H9 (cell line): ENCODE results near the gene XPNPEP2. TPM values are rescaled to one million over a fixed set of nuclear protein-coding genes. Genes with fewer than 3 reads are reported as not detected.

Experiments used
- DNase-seq: peaks from one replicate; pipeline ENCODE4 v3.0.0-alpha.2; 2017
- H2AFZ ChIP-seq: one replicate; pipeline ENCODE4 v1.6.1; 2013; ENCODE audit warnings: mild to moderate bottlenecking, low read length, control low read depth, moderate library complexity
- H2AK5ac ChIP-seq: 2 replicates; pipeline ENCODE4 v1.6.1; 2013; ENCODE audit warnings: low read length, control low read depth, mixed read lengths; ENCODE audit not compliant: insufficient read length
- H2BK120ac ChIP-seq: one replicate; pipeline ENCODE4 v1.6.1; 2013; ENCODE audit warnings: low read depth, mild to moderate bottlenecking, low read length, control low read depth, inconsistent platforms; ENCODE audit not compliant: poor library complexity, severe bottlenecking
- H2BK12ac ChIP-seq: 2 replicates; pipeline ENCODE4 v1.6.1; 2013; ENCODE audit warnings: low read length, control low read depth, mixed read lengths, low read depth; ENCODE audit not compliant: insufficient read length
- H2BK15ac ChIP-seq: 2 replicates; pipeline ENCODE4 v1.6.1; 2013; ENCODE audit warnings: low read depth, low read length, control low read depth
- H2BK20ac ChIP-seq: one replicate; pipeline ENCODE4 v1.6.1; 2013; ENCODE audit warnings: low read depth, mild to moderate bottlenecking, low read length, control low read depth, inconsistent platforms; ENCODE audit not compliant: poor library complexity, severe bottlenecking
- H2BK5ac ChIP-seq: 2 replicates; pipeline ENCODE4 v1.6.1; 2013; ENCODE audit warnings: low read length, control low read depth, mixed read lengths; ENCODE audit not compliant: insufficient read length
- H3K14ac ChIP-seq: 2 replicates; pipeline ENCODE4 v1.6.1; 2013; ENCODE audit warnings: low read length, control low read depth; ENCODE audit not compliant: insufficient read depth
- H3K18ac ChIP-seq: 2 replicates; pipeline ENCODE4 v1.6.1; 2013; ENCODE audit warnings: low read depth, mild to moderate bottlenecking, mixed read lengths, low read length, control low read depth; ENCODE audit not compliant: insufficient read length
- H3K23ac ChIP-seq: 2 replicates; pipeline ENCODE4 v1.6.1; 2013; ENCODE audit warnings: low read length, control low read depth, mixed read lengths, low read depth; ENCODE audit not compliant: insufficient read length
- H3K23me2 ChIP-seq: 2 replicates; pipeline ENCODE4 v1.6.1; 2013; ENCODE audit warnings: low read depth, mild to moderate bottlenecking, mixed read lengths, low read length, control low read depth; ENCODE audit not compliant: insufficient read length, poor library complexity, severe bottlenecking
- H3K27ac ChIP-seq: 2 replicates; pipeline ENCODE4 v1.5.1; 2013; ENCODE audit warnings: low read length, control low read depth, mixed read lengths, low read depth; ENCODE audit not compliant: insufficient read length
- H3K27me3 ChIP-seq: 2 replicates; pipeline ENCODE4 v1.6.1; 2013; ENCODE audit warnings: low read length, control low read depth, inconsistent platforms; ENCODE audit not compliant: insufficient read depth
- H3K4ac ChIP-seq: 2 replicates; pipeline ENCODE4 v1.6.1; 2013; ENCODE audit warnings: low read depth, mild to moderate bottlenecking, control low read depth, inconsistent platforms, low read length, moderate library complexity
- H3K4me1 ChIP-seq: 2 replicates; pipeline ENCODE4 v1.6.1; 2013; ENCODE audit warnings: low read length, control low read depth, inconsistent platforms; ENCODE audit not compliant: insufficient read depth
- H3K4me2 ChIP-seq: 2 replicates; pipeline ENCODE4 v1.6.1; 2013; ENCODE audit warnings: low read length, control low read depth, mixed read lengths; ENCODE audit not compliant: insufficient read length, insufficient read depth
- H3K56ac ChIP-seq: 2 replicates; pipeline ENCODE4 v1.6.1; 2013; ENCODE audit warnings: low read depth, mild to moderate bottlenecking, mixed read lengths, low read length, control low read depth; ENCODE audit not compliant: insufficient read length
- H3K79me1 ChIP-seq: 2 replicates; pipeline ENCODE4 v1.6.1; 2013; ENCODE audit warnings: low read depth, mild to moderate bottlenecking, moderate library complexity, low read length, control low read depth, inconsistent platforms; ENCODE audit not compliant: insufficient read depth, poor library complexity, severe bottlenecking
- H3K79me2 ChIP-seq: 2 replicates; pipeline ENCODE4 v1.6.1; 2013; ENCODE audit warnings: low read length, control low read depth, inconsistent platforms; ENCODE audit not compliant: insufficient read depth
- H3K9ac ChIP-seq: 2 replicates; pipeline ENCODE4 v1.6.1; 2013; ENCODE audit warnings: low read length, control low read depth, mixed read lengths; ENCODE audit not compliant: insufficient read length; ENCODE audit errors: extremely low read depth
- H3K9me3 ChIP-seq: one replicate; pipeline ENCODE4 v1.6.1; 2013; ENCODE audit warnings: low read depth, low read length, inconsistent platforms; ENCODE audit not compliant: control insufficient read depth
- H3T11ph ChIP-seq: one replicate; pipeline ENCODE4 v1.6.1; 2013; ENCODE audit warnings: mild to moderate bottlenecking, low read length, control low read depth, inconsistent platforms
- H4K20me1 ChIP-seq: one replicate; pipeline ENCODE4 v1.6.1; 2013; ENCODE audit not compliant: control insufficient read depth, insufficient read length, insufficient read depth
- H4K5ac ChIP-seq: 2 replicates; pipeline ENCODE4 v1.6.1; 2013; ENCODE audit warnings: low read depth, mild to moderate bottlenecking, mixed read lengths, low read length, control low read depth; ENCODE audit not compliant: insufficient read length
- H4K8ac ChIP-seq: replicated peaks from 2 replicates; pipeline ENCODE4 v1.6.1; 2013; ENCODE audit warnings: low read length, control low read depth, mixed read lengths, low read depth; ENCODE audit not compliant: insufficient read length
- H4K91ac ChIP-seq: 2 replicates; pipeline ENCODE4 v1.6.1; 2013; ENCODE audit warnings: low read depth, mild to moderate bottlenecking, moderate library complexity, mixed read lengths, low read length, control low read depth; ENCODE audit not compliant: insufficient read length
- H3K27ac Mint-ChIP-seq, 3 experiments: 2 replicates in 2 of 3; 3 replicates in 1 of 3; pipeline ENCODE4 v1.8.0; 2020 to 2021; ENCODE audit warnings: mixed read lengths in 3 of 3, mild to moderate bottlenecking in 1 of 3, moderate library complexity in 1 of 3
- H3K27me3 Mint-ChIP-seq: 2 replicates; pipeline ENCODE4 v1.8.0; 2021; ENCODE audit warnings: low read depth, mild to moderate bottlenecking, moderate library complexity, mixed read lengths
- H3K36me3 Mint-ChIP-seq, 3 experiments: 2 replicates in 2 of 3; 3 replicates in 1 of 3; pipeline ENCODE4 v1.8.0; 2020 to 2021; ENCODE audit warnings: low read depth in 3 of 3, mixed read lengths in 3 of 3; ENCODE audit not compliant: insufficient read depth in 1 of 3
- H3K4me1 Mint-ChIP-seq, 2 experiments: 2 replicates each; pipeline ENCODE4 v1.8.0; 2020; ENCODE audit warnings: mixed read lengths in 2 of 2
- H3K4me3 Mint-ChIP-seq, 2 experiments: 2 replicates in 1 of 2; 3 replicates in 1 of 2; pipeline ENCODE4 v1.8.0; 2020 to 2021; ENCODE audit warnings: mild to moderate bottlenecking in 2 of 2, mixed read lengths in 2 of 2, moderate library complexity in 1 of 2
- H3K9me3 Mint-ChIP-seq, 2 experiments: 2 replicates in 1 of 2; 3 replicates in 1 of 2; pipeline ENCODE4 v1.8.0; 2020; ENCODE audit warnings: mild to moderate bottlenecking in 2 of 2, mixed read lengths in 2 of 2, moderate library complexity in 1 of 2
- CTCF ChIP-seq: fragments of 200-600 bp; sonication (generic); conservative IDR thresholded peaks from 3 replicates; pipeline ENCODE4 v1.8.0; 2021; ENCODE audit warnings: antibody characterized with exemption, mild to moderate bottlenecking
- WGBS: extraction: QIAGEN DNeasy Blood & Tissue Kit; methylation state at CpG from one replicate; pipeline ENCODE4 v1.1.7; 2013; ENCODE audit warnings: missing lambda C conversion rate, low lambda C conversion rate, mixed read lengths; ENCODE audit not compliant: insufficient read length; ENCODE audit errors: extremely low coverage; 5-methylcytosine and 5-hydroxymethylcytosine counted together
- total RNA-seq: library from RNA; stranded (reverse); gene quantifications from 2 replicates; pipeline ENCODE4 v1.2.1, GENCODE V29; 2021

The XPNPEP2 gene
- total RNA-seq, 1 experiment from 2014 or later = 0.11 TPM

- Histone ChIP-seq H3K23ac (no peak overlapping the region), H3K4ac (no peak overlapping the region), H3K27ac (no peak overlapping the region), H2BK120ac (no peak overlapping the region), H2BK15ac (no peak overlapping the region), H4K5ac (no peak overlapping the region), H3K9ac (no peak overlapping the region), H3K56ac (no peak overlapping the region), H3K14ac (no peak overlapping the region), H3K79me2 (no peaks in the 10 kb centered on the region), H3K18ac (no peak overlapping the region), H3K27me3 (no peaks in the 10 kb centered on the region), H3K79me1 (no peaks in the 10 kb centered on the region), H2BK12ac (no peak overlapping the region), H2BK20ac (no peak overlapping the region), H2AFZ (no peak overlapping the region), H3T11ph (no peak overlapping the region), H3K9me3 (no peaks in the 10 kb centered on the region), H3K4me1 (no peaks in the 10 kb centered on the region), H2BK5ac (no peak overlapping the region), H3K23me2 (no peaks in the 10 kb centered on the region), H4K8ac (no peak overlapping the region), H3K4me2 (no peak overlapping the region), H4K91ac (no peak overlapping the region), H2AK5ac (no peak overlapping the region), H4K20me1 (no peaks in the 10 kb centered on the region)
- no peak overlapping the region for H3K4me3 Mint-ChIP-seq
- WGBS = no CpG with 5 or more reads among the region's 4 CpGs
- peaks cover 21 to 35% (median 21%) of the 10 kb centered on the region in 3 experiments for H3K36me3 Mint-ChIP-seq
- TF ChIP-seq CTCF = no peak
- no peak overlapping the region for H3K27ac Mint-ChIP-seq
- DNase-seq = no peak
- H3K4me1 Mint-ChIP-seq = no peaks in the 10 kb centered on the region
- H3K9me3 Mint-ChIP-seq = peaks cover 0 to 52% of the 10 kb centered on the region in 2 experiments; a peak in 3 of 5 replicates
- H3K27me3 Mint-ChIP-seq = no peaks in the 10 kb centered on the region; the same call in 1 of the 2 replicates
Observed at GRCh38 chrX:129800186-129800585, 61.4 kb downstream of the XPNPEP2 start.
